ENCODE measurements around the gene SPATA17. TPM values are rescaled to one million over a fixed set of nuclear protein-coding genes. Genes with fewer than 3 reads are reported as not detected.

Gene SPATA17
- total RNA-seq, 1 experiment from 2014 or later = 0.29 TPM

DNA sequence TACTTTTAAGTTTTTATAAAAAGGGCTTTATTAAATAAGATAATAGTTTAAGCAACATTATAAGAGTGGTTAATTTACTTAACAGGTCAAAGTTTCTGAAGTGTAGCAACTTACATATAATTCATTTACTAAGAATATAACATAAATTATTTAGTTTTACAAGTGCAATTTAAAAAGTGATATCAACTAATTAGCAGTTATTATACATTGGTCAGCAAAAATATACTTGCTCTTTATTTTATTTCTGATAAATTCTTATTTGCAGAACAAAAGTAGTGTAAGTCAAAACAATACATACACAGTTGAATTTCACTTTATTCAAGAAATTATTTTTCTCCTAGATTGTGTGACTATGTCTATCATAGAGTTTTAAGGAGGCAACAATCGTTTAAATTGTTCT lies 215.6 kb downstream of the SPATA17 start:
- H3K27ac ChIP-seq = no peak overlapping the region
- no peaks in the 10 kb centered on the region for H3K27me3 ChIP-seq (replicated peaks)
- no peak for DNase-seq (ENCODE audit: low read depth in 1 of 2, low spot score in 2 of 2)
- no peaks in the 10 kb centered on the region for H3K4me1 ChIP-seq (replicated peaks)
- H3K4me3 ChIP-seq = no peak overlapping the region
- no peaks in the 10 kb centered on the region for H3K36me3 ChIP-seq
- no peaks in the 10 kb centered on the region for H3K9me3 ChIP-seq (replicated peaks)

DNA sequence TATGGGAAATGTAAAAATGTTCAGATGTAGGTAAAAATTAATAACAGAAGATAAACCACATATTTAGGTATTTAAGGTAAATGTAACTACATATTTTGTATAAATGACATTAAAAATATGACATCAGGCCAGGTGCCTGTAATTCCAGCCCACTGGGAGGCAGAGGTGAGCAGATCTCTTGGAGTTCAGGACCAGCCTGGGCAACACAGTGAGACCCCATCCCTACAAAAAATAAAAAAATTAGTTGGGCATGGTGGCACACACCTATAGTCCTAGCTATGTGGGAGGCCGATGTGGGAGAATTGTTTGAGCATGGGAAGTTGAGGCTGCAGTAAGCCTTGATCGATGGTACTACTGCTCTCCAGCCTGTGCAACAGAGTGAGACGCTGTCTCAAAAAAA lies 216.5 kb downstream of the SPATA17 start:
- no peaks in the 10 kb centered on the region for H3K9me3 ChIP-seq (replicated peaks)
- no peak overlapping the region for H3K4me3 ChIP-seq
- no peaks in the 10 kb centered on the region for H3K36me3 ChIP-seq
- H3K27me3 ChIP-seq (replicated peaks) = no peaks in the 10 kb centered on the region
- H3K27ac ChIP-seq = no peak overlapping the region
- DNase-seq (ENCODE audit: low read depth in 1 of 2, low spot score in 2 of 2) = no peak
- no peaks in the 10 kb centered on the region for H3K4me1 ChIP-seq (replicated peaks)

DNA sequence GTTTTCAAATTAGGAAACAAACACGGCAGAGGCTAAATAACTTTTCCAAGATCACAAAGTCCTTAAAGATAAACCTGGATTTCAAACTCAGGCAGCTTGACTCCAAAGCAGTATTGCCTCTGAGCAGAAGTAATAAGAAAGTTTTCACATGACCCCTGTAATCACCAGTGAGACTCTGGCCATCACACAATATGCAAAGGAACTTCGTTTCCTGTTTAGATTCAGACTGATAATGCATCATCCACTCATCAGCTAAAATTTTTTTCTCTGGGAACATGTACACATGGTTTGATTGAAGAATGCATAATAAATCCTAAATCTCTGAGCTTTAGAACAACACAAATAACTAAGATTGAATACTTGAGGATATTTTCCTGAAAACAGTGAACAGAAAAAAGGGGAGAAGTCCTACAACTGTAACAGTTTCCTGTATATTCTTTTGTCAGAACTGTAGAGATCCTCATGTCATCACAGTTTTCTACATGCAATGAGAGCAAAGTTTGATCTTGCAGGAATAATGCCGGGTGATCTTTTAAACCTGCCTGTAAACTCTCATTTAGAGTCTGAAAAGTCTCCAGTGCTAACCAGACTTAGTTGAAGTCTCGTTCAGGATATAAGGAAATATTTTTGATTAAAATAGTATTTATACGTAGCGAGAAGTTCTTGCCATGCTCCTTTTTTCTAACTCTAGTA lies 225.3 kb downstream of the SPATA17 start:
- Histone ChIP-seq H3K4me3 (no peak overlapping the region), H3K4me1 (replicated peaks) (no peaks in the 10 kb centered on the region), H3K36me3 (no peaks in the 10 kb centered on the region), H3K9me3 (replicated peaks) (no peaks in the 10 kb centered on the region), H3K27me3 (replicated peaks) (no peaks in the 10 kb centered on the region), H3K27ac (no peak overlapping the region)
- no peak for DNase-seq (ENCODE audit: low read depth in 1 of 2, low spot score in 2 of 2)

DNA sequence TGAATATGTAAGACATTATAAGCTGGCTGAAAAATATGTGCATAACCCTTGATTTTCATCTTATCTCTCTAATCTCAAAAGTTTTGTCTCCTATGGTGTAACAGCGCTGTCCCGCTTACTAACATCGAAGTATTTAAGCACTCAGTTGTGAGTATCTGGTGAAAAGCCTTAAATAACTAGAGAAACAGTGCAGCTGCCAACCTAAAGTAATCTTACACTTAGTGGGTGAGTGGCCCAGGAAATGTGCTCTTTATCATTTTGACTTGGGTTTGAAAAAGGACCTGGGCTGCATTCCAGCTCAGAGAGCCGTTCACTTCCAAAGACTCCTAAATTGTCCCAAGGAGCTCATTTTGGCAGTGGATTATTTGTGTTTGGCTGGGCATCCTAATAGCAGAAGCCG lies 225.9 kb downstream of the SPATA17 start:
- no peak overlapping the region for H3K27ac ChIP-seq
- no peak overlapping the region for H3K4me3 ChIP-seq
- no peaks in the 10 kb centered on the region for H3K4me1 ChIP-seq (replicated peaks)
- no peaks in the 10 kb centered on the region for H3K36me3 ChIP-seq
- no peak for DNase-seq (ENCODE audit: low read depth in 1 of 2, low spot score in 2 of 2)
- H3K27me3 ChIP-seq (replicated peaks) = no peaks in the 10 kb centered on the region
- H3K9me3 ChIP-seq (replicated peaks) = no peaks in the 10 kb centered on the region

DNA sequence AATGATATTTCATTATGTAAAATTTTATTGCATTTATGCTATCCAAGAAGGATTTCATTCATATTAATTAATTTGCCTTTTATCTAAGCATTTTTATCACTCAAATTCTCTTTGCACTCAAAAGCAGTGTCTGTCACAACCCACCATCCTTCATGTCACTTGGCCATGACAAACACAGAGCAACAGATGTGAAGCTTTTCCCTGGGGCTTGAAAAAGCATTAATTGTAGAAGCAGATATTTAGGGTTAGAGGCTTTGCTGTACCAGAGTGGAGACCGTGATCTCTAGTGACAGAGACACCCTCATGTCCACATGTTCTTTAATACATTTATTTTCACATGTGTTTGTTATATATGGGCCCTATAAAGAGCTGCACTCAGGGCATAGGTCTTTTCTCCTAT lies 230.5 kb downstream of the SPATA17 start:
- H3K27ac ChIP-seq = no peak overlapping the region
- no peak overlapping the region for H3K4me3 ChIP-seq
- H3K36me3 ChIP-seq = no peaks in the 10 kb centered on the region
- no peaks in the 10 kb centered on the region for H3K4me1 ChIP-seq (replicated peaks)
- DNase-seq (ENCODE audit: low read depth in 1 of 2, low spot score in 2 of 2) = no peak
- H3K9me3 ChIP-seq (replicated peaks) = no peaks in the 10 kb centered on the region
- no peaks in the 10 kb centered on the region for H3K27me3 ChIP-seq (replicated peaks)

DNA sequence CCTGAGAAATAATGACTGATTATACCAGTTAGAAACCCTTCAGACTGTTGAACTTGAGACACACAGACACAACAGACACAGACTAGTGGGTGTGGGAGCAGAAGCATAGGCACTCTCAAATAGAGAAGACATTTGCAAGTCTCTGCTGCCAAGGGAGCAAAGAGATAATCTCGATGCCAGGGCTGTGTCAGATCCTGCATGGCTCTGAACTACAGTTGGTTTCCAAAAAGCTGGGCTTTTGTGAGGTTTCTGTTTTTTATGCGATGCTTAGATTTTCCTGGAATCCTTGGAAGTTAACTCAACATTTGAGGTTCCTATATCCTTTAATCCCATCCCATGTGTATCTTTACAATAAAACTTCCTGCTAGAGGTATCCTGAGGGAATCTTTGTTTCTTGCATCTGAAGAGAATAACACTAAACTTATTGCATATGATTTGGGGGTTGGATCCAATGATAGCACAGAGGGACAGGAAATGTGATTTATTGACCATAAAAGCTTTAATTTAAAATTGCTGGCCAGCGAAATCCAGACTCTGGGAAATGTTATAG lies 236.4 kb downstream of the SPATA17 start:
- Histone ChIP-seq H3K36me3 (no peaks in the 10 kb centered on the region), H3K4me3 (no peak overlapping the region), H3K4me1 (replicated peaks) (no peaks in the 10 kb centered on the region), H3K27ac (no peak overlapping the region), H3K27me3 (replicated peaks) (no peaks in the 10 kb centered on the region), H3K9me3 (replicated peaks) (no peaks in the 10 kb centered on the region)
- no peak for DNase-seq (ENCODE audit: low read depth in 1 of 2, low spot score in 2 of 2)

DNA sequence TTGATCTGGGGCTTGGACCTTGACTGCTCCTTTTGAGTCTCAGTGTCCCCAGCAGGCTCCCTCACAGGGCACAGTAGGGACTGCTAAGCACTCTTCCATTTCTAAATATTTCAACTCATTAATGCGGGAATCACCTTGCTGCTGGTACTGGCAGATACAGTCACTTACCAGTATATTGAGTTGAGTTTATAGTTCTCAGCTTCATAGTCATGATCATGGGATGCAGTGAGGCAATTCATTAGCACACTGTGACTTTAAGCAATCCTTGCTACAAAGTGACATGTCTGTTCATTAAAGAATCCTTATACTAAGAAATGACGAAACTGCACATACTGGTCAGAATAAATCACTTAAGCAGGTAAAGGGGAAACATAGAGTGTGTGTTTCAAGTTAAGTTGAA lies 240.8 kb downstream of the SPATA17 start:
- Histone ChIP-seq H3K36me3 (no peaks in the 10 kb centered on the region), H3K9me3 (replicated peaks) (no peaks in the 10 kb centered on the region), H3K4me3 (no peak overlapping the region), H3K27ac (no peak overlapping the region), H3K27me3 (replicated peaks) (no peaks in the 10 kb centered on the region), H3K4me1 (replicated peaks) (no peaks in the 10 kb centered on the region)
- DNase-seq (ENCODE audit: low read depth in 1 of 2, low spot score in 2 of 2) = no peak

DNA sequence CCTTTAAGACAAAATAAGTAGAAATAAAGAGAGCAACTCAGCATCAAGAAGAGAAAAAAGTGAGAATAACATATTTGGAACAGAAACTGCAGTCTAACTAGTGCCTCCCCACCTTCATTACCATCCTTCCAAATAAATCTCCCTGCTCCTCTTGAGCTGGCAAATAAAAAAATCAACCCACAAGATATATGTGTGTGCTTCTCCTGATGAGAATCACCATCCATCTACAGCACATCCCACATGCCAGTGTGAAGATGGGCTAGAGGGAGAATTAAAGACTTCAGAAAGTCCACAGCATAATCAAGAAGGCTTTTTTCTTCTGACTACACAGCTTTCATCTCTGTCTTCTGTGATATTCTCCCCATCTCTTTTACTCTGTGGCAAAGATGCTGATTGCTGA lies 244.1 kb downstream of the SPATA17 start:
- no peaks in the 10 kb centered on the region for H3K4me1 ChIP-seq (replicated peaks)
- no peak overlapping the region for H3K27ac ChIP-seq
- H3K36me3 ChIP-seq = no peaks in the 10 kb centered on the region
- no peaks in the 10 kb centered on the region for H3K9me3 ChIP-seq (replicated peaks)
- H3K4me3 ChIP-seq = no peak overlapping the region
- no peaks in the 10 kb centered on the region for H3K27me3 ChIP-seq (replicated peaks)
- DNase-seq (ENCODE audit: low read depth in 1 of 2, low spot score in 2 of 2) = no peak

DNA sequence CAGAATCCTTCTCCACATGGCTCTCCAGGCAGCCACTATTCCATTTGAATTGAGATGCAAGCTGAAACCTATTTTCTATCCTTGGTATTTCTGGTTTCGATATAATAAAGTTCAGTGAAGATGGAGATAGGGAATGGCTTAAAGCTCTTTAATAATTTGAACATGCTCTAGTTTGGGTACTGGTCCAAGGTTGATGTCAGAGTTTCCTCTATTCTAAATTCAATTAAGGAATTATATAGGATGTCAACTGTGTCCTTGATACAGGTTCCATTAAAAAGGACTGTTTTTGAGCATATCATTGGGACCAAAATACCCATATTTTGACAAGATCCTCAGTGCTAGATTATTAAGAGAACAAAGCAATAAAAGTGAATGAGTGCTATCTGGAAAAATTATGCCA lies 245.3 kb downstream of the SPATA17 start:
- DNase-seq (ENCODE audit: low read depth in 1 of 2, low spot score in 2 of 2) = no peak
- H3K27me3 ChIP-seq (replicated peaks) = no peaks in the 10 kb centered on the region
- H3K9me3 ChIP-seq (replicated peaks) = no peaks in the 10 kb centered on the region
- no peak overlapping the region for H3K4me3 ChIP-seq
- H3K27ac ChIP-seq = no peak overlapping the region
- H3K4me1 ChIP-seq (replicated peaks) = no peaks in the 10 kb centered on the region
- H3K36me3 ChIP-seq = no peaks in the 10 kb centered on the region

DNA sequence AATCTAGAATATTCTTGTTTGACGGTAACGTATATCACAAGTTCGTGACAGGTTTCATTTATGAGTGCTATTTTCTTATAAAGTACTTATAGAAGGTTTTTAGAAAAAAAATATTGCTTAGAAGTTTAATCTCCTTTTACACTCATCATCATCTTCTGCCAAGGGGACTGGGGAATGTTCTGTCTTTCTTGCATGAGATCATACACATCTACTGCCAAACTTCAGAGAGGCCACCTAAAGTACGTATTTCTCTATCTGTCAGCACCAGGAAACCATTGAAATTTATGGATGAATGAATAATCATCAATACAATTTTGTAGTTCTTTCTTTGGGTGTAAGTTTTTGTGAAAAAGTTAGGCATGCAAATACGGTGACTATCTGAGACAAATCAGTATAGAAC lies 245.8 kb downstream of the SPATA17 start:
- no peak overlapping the region for H3K27ac ChIP-seq
- no peaks in the 10 kb centered on the region for H3K9me3 ChIP-seq (replicated peaks)
- H3K4me3 ChIP-seq = no peak overlapping the region
- DNase-seq (ENCODE audit: low read depth in 1 of 2, low spot score in 2 of 2) = no peak
- H3K27me3 ChIP-seq (replicated peaks) = no peaks in the 10 kb centered on the region
- no peaks in the 10 kb centered on the region for H3K36me3 ChIP-seq
- no peaks in the 10 kb centered on the region for H3K4me1 ChIP-seq (replicated peaks)

DNA sequence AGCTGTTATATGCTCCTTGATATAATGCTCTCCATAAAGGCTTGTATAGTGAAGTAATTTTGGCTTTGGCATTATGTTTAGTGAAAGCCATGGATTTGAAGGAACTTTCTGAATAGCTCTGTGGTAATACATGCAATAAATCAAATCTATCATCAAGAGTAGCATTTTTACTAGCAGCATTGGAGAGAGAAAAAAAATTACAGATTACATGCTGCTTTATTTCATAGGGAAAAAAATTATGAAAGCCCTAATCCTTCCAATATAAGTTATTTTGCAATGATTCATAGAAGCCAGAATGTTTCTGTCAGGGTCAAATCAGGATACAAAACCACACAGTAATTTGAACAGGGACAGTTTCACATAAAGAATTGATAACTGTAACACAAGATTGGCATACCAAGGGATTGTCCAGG lies 250.0 kb downstream of the SPATA17 start:
- Histone ChIP-seq H3K36me3 (no peaks in the 10 kb centered on the region), H3K4me3 (no peak overlapping the region), H3K27ac (no peak overlapping the region), H3K27me3 (replicated peaks) (0 out of 2 replicates have a peak, but pooled peaks cover 1% of the 10 kb centered on the region), H3K4me1 (replicated peaks) (no peaks in the 10 kb centered on the region), H3K9me3 (replicated peaks) (no peaks in the 10 kb centered on the region)
- DNase-seq (ENCODE audit: low read depth in 1 of 2, low spot score in 2 of 2) = no peak

DNA sequence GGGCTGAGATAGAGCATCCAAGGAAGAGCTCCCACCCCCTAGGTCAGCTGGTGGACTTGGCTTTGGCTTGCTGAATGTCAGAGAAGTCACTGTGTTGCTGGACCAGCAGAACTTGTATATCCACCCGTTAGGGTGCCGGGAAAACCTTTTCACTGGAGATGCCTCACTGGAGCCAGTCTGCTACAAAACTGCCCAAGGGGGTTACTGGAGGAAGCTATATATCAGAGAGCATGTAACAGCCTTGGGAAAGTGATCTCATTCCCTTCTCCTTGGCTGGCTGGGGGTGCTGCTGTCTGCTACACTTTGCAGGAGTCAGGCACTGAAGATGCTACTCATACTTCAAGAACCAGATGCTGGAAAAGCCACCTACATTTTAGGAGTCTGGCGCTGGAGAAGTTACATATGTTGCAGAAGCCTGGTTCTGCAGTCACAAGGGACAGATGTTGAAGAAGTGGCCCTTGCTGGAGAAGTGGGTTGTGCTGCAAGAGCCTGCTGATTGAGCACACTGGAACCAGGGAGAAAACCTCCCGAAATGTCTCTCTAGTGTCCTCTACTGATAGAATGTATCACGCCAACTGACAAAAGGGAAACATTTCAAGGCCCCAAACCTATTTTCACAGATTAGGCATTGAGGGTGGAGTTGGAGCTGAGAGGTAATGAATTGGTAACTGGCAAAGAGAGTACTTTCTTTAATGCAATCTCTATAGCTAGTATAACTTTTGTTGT lies 250.6 kb downstream of the SPATA17 start:
- no peak overlapping the region for H3K27ac ChIP-seq
- no peaks in the 10 kb centered on the region for H3K36me3 ChIP-seq
- H3K9me3 ChIP-seq (replicated peaks) = no peaks in the 10 kb centered on the region
- H3K4me1 ChIP-seq (replicated peaks) = no peaks in the 10 kb centered on the region
- no peak overlapping the region for H3K4me3 ChIP-seq
- no peak for DNase-seq (ENCODE audit: low read depth in 1 of 2, low spot score in 2 of 2)
- H3K27me3 ChIP-seq (replicated peaks) = 0 out of 2 replicates have a peak, but pooled peaks cover 2% of the 10 kb centered on the region

DNA sequence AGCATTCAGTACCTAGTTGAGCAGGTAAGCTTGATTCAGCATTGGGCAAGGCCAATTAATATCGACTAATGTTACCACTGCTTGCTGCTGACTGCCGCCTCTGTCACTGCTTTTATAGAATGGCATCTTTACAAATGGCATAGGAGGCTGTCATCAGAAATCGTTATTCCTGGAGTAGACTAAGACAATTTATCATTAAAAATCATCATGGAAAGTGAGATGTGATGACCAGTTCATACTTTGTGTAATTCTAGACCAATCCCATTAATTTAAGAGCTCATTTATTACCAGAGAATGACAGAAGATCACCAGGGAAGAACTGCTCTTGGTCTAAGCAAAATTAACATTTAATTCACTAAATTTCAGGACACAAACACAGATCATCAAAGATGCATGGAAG lies 254.0 kb downstream of the SPATA17 start:
- Histone ChIP-seq H3K4me1 (replicated peaks) (no peaks in the 10 kb centered on the region), H3K9me3 (replicated peaks) (no peaks in the 10 kb centered on the region), H3K27me3 (replicated peaks) (0 out of 2 replicates have a peak, but pooled peaks cover 2% of the 10 kb centered on the region), H3K27ac (no peak overlapping the region), H3K36me3 (no peaks in the 10 kb centered on the region), H3K4me3 (no peak overlapping the region)
- no peak for DNase-seq (ENCODE audit: low read depth in 1 of 2, low spot score in 2 of 2)

DNA sequence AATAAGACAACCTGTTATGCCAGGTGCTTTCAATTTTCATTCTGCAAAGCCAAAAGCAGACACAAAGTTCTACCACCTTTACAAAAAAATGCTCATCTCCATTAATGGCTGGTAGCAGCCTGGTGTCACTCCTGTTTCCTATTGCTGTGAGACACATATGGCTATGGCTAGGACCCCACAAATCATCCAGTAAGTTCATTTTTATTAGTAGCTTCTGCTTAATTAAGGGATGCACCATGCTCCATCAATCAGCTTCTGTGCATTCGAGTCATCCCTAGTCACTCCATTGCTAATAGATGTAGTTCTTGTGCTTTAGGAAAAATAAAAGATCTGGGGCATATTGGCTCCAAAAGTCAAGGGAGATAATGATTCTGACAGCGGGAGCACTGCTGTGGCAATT lies 257.2 kb downstream of the SPATA17 start:
- Histone ChIP-seq H3K4me3 (no peak overlapping the region), H3K27me3 (replicated peaks) (0 out of 2 replicates have a peak, but pooled peaks cover 2% of the 10 kb centered on the region), H3K4me1 (replicated peaks) (no peaks in the 10 kb centered on the region), H3K27ac (no peak overlapping the region), H3K36me3 (no peaks in the 10 kb centered on the region), H3K9me3 (replicated peaks) (no peaks in the 10 kb centered on the region)
- no peak for DNase-seq (ENCODE audit: low read depth in 1 of 2, low spot score in 2 of 2)

Measured in SJSA1 (cell line).